HCT116 (cell line): ENCODE measurements around the gene MEIOB. TPM values are rescaled to one million over a fixed set of nuclear protein-coding genes. Genes with fewer than 3 reads are reported as not detected.

Source experiments
- ATAC-seq: fragments of 200-7000 bp; cut with Tn5 transposase; 2 replicates; pipeline ENCODE4 v1.9.1; 2020; ENCODE audit warnings: mild to moderate bottlenecking, moderate library complexity
- BruUV-seq: library from RNA; stranded (reverse); fragments of 400-500 nt; replicated peaks from 2 replicates; lab custom pipeline; 2021; lab: Mats Ljungman, UMichigan
- CTCF ChIA-PET: fragments of 300-600 bp; sonication (Branson Sonifier 250); formaldehyde crosslinking; loops from one replicate; lab custom pipeline; 2021; ENCODE audit warnings: antibody characterized with exemption; lab: Charles Lee
- POLR2A ChIA-PET: fragments of 300-600, 350-600 bp; sonication (Branson Sonifier 250); formaldehyde crosslinking; loops from one replicate; lab custom pipeline; 2021; ENCODE audit warnings: antibody characterized with exemption; lab: Charles Lee
- RAD21 ChIA-PET, 2 experiments: fragments of 300-600 bp; sonication (Branson Sonifier 250); formaldehyde crosslinking; loops; one replicate each; lab custom pipeline; 2023; ENCODE audit warnings: low total read pairs in 2 of 2; ENCODE audit not compliant: uncharacterized antibody in 2 of 2, unreplicated experiment in 2 of 2, low non-redundant PET in 1 of 2; lab: Charles Lee
- DNase-seq: peaks from one replicate; pipeline ENCODE4 v3.0.0-alpha.2; 2010; ENCODE audit warnings: low read depth, low spot score
- H2AFZ ChIP-seq: fragments of 200-600 bp; shearing (Covaris generic), sonication (generic); 2 replicates; pipeline ENCODE4 v1.6.1; 2017; ENCODE audit warnings: low read depth, mixed run types, mixed read lengths, antibody characterized with exemption, low read length; ENCODE audit not compliant: poor library complexity, severe bottlenecking
- H3K27ac ChIP-seq: 2 replicates; pipeline ENCODE4 v1.5.1; 2012; ENCODE audit warnings: low read depth, low read length
- H3K27me3 ChIP-seq: fragments of 200-600 bp; sonication (generic); 2 replicates; pipeline ENCODE4 v1.6.1; 2016; ENCODE audit warnings: mixed run types, low read length, mixed read lengths; ENCODE audit not compliant: insufficient read depth
- H3K36me3 ChIP-seq, 2 experiments: fragments of 200-500 bp in 1 of 2; fragments of 200-600 bp in 1 of 2; sonication (Bioruptor generic) in 1 of 2; sonication (generic) in 1 of 2; 2 replicates each; pipeline versions ENCODE4 v1.5.1 to v1.6.1; 2014 to 2016; ENCODE audit warnings: low read length in 2 of 2, inconsistent platforms in 1 of 2, mixed read lengths in 1 of 2, mixed run types in 1 of 2; ENCODE audit not compliant: insufficient read depth in 2 of 2, control insufficient read depth in 1 of 2
- H3K4me1 ChIP-seq, 2 experiments: fragments of 200-600 bp in 1 of 2; sonication (generic) in 1 of 2; 2 replicates each; pipeline versions ENCODE4 v1.5.1 to v1.6.1; 2012 to 2017; ENCODE audit warnings: low read length in 2 of 2, inconsistent platforms in 1 of 2, mild to moderate bottlenecking in 1 of 2, mixed read lengths in 1 of 2, mixed run types in 1 of 2, moderate library complexity in 1 of 2; ENCODE audit not compliant: insufficient read depth in 2 of 2, control insufficient read depth in 1 of 2
- H3K4me2 ChIP-seq: fragments of 200-600 bp; sonication (generic); 2 replicates; pipeline ENCODE4 v1.6.1; 2017; ENCODE audit warnings: mixed run types, low read length, mixed read lengths
- H3K4me3 ChIP-seq, 2 experiments: fragments of 200-600 bp in 1 of 2; sonication (generic) in 1 of 2; replicated peaks in 1 of 2; 2 replicates each; pipeline ENCODE4 v1.5.1; 2011 to 2016; ENCODE audit warnings: low read length in 2 of 2, control low read depth in 1 of 2, low read depth in 1 of 2, mild to moderate bottlenecking in 1 of 2, mixed read lengths in 1 of 2, mixed run types in 1 of 2
- H3K79me2 ChIP-seq: fragments of 200-600 bp; sonication (generic); 2 replicates; pipeline ENCODE4 v1.6.1; 2017; ENCODE audit warnings: mild to moderate bottlenecking, mixed run types, low read length, moderate library complexity, mixed read lengths; ENCODE audit not compliant: insufficient read depth
- H3K9ac ChIP-seq: fragments of 200-600 bp; sonication (generic); 2 replicates; pipeline ENCODE4 v1.6.1; 2016; ENCODE audit warnings: low read length, mixed read lengths
- H3K9me2 ChIP-seq: fragments of 200-600 bp; sonication (generic), shearing (Covaris generic); 2 replicates; pipeline ENCODE4 v1.6.1; 2017; ENCODE audit warnings: mixed run types, mild to moderate bottlenecking, moderate library complexity; ENCODE audit not compliant: insufficient read depth
- H3K9me3 ChIP-seq, 2 experiments: fragments of 200-500 bp in 1 of 2; fragments of 200-600 bp in 1 of 2; sonication (Bioruptor generic) in 1 of 2; sonication (generic) in 1 of 2; 2 replicates each; pipeline ENCODE4 v1.6.1; 2014 to 2017; ENCODE audit warnings: low read length in 2 of 2, mixed read lengths in 2 of 2, inconsistent platforms in 1 of 2, low read depth in 1 of 2, mild to moderate bottlenecking in 1 of 2, mixed run types in 1 of 2, moderate library complexity in 1 of 2; ENCODE audit not compliant: control insufficient read depth in 1 of 2, insufficient read depth in 1 of 2
- H4K20me1 ChIP-seq: fragments of 200-600 bp; sonication (generic), shearing (Covaris generic); 2 replicates; pipeline ENCODE4 v1.6.1; 2017; ENCODE audit warnings: mixed run types, mild to moderate bottlenecking, moderate library complexity; ENCODE audit not compliant: insufficient read depth
- CBX3 ChIP-seq: IDR thresholded peaks from 2 replicates; pipeline ENCODE4 v1.6.1; 2012; ENCODE audit warnings: low read depth
- EGR1 ChIP-seq: IDR thresholded peaks from 2 replicates; pipeline ENCODE4 v1.6.1; 2012; ENCODE audit warnings: low read depth
- ELF1 ChIP-seq: IDR thresholded peaks from 2 replicates; pipeline ENCODE4 v1.6.1; 2012; ENCODE audit warnings: low read depth, borderline replicate concordance
- EZH2 ChIP-seq: fragments of 200-600 bp; sonication (generic); IDR thresholded peaks from 2 replicates; pipeline ENCODE4 v1.6.1; 2017; ENCODE audit warnings: antibody characterized with exemption, mixed run types
- EZH2phosphoT487 ChIP-seq: fragments of 200-600 bp; IDR thresholded peaks from 2 replicates; pipeline ENCODE4 v1.6.1; 2018; ENCODE audit warnings: antibody characterized with exemption, borderline replicate concordance
- FOSL1 ChIP-seq: IDR thresholded peaks from 2 replicates; pipeline ENCODE4 v1.6.1; 2012; ENCODE audit warnings: low read depth
- POLR2A ChIP-seq: IDR thresholded peaks from 2 replicates; pipeline ENCODE4 v1.7.0; 2011; ENCODE audit warnings: borderline replicate concordance; ENCODE audit not compliant: insufficient read depth, insufficient read length; ENCODE audit errors: extremely low read depth
- POLR2AphosphoS5 ChIP-seq: IDR thresholded peaks from 2 replicates; pipeline ENCODE4 v1.6.1; 2011; ENCODE audit warnings: mild to moderate bottlenecking, low read depth, low read length, moderate library complexity
- RAD21 ChIP-seq: IDR thresholded peaks from 2 replicates; pipeline ENCODE4 v1.6.1; 2012; ENCODE audit warnings: low read depth, mild to moderate bottlenecking
- SIN3A ChIP-seq: IDR thresholded peaks from 2 replicates; pipeline ENCODE4 v1.6.1; 2012; ENCODE audit warnings: low read depth
- SP1 ChIP-seq: IDR thresholded peaks from 2 replicates; pipeline ENCODE4 v1.6.1; 2012; ENCODE audit warnings: low read depth
- SRF ChIP-seq: IDR thresholded peaks from 2 replicates; pipeline ENCODE4 v1.6.1; 2012; ENCODE audit warnings: low read depth
- TCF7L2 ChIP-seq: IDR thresholded peaks from 2 replicates; pipeline ENCODE4 v1.7.0; 2011; ENCODE audit warnings: borderline replicate concordance, inconsistent platforms; ENCODE audit not compliant: insufficient read depth, insufficient read length; ENCODE audit errors: extremely low read depth
- ZBTB33 ChIP-seq: IDR thresholded peaks from 2 replicates; pipeline ENCODE4 v1.6.1; 2011; ENCODE audit warnings: mild to moderate bottlenecking, low read length, moderate library complexity; ENCODE audit not compliant: insufficient replicate concordance; ENCODE audit errors: extremely low read depth
- intact Hi-C: fragments of 100-400 bp; cut with micrococcal nuclease; formaldehyde crosslinking; loops from 2 replicates; pipeline ENCODE4 v1.10.0; 2022
- total RNA-seq: library from RNA; stranded (reverse); gene quantifications from one replicate; pipeline ENCODE4 v1.2.1, GENCODE V29; 2021; ENCODE audit not compliant: unreplicated experiment
- TF ChIP-seq, protein P1 (sequence below), 3 experiments: fragments of 200-600 bp in 1 of 3; sonication (generic) in 1 of 3; IDR thresholded peaks in 2 of 3; conservative IDR thresholded peaks in 1 of 3; 2 replicates each; pipeline ENCODE4 v1.5.1; 2012 to 2017; ENCODE audit warnings: low read depth in 2 of 3, low read length in 2 of 3, antibody characterized with exemption in 1 of 3, borderline replicate concordance in 1 of 3, control low read depth in 1 of 3, mild to moderate bottlenecking in 1 of 3, mixed read lengths in 1 of 3, mixed run types in 1 of 3, moderate library complexity in 1 of 3; ENCODE audit not compliant: insufficient read depth in 1 of 3
- TF ChIP-seq, protein P2 (sequence below): IDR thresholded peaks from 2 replicates; pipeline ENCODE4 v1.6.1; 2012

The MEIOB gene
- total RNA-seq, 1 experiment from 2014 or later, result 0.59 TPM

- Histone ChIP-seq H3K4me3 (no peak within 1 kb of the TSS), H3K27ac (no peak within 1 kb of the TSS), H3K4me1 (peaks cover 16 to 27% of the 10 kb centered on the region in 2 experiments), H3K79me2 (no peaks in the 10 kb centered on the region), H3K4me2 (no peak within 1 kb of the TSS), H3K27me3 (no peaks in the 10 kb centered on the region), H3K36me3 (no peaks in the 10 kb centered on the region), H4K20me1 (no peaks in the 10 kb centered on the region), H3K9me3 (no peaks in the 10 kb centered on the region), H3K9me2 (no peaks in the 10 kb centered on the region), H2AFZ (no peak within 1 kb of the TSS), H3K9ac (no peak within 1 kb of the TSS)
- no TSS peak for BruUV-seq
- ATAC-seq (no peak), DNase-seq (no peak)
- TF ChIP-seq SIN3A (no peak), SRF (no peak), TCF7L2 (no peak), FOSL1 (no peak), ELF1 (no peak), POLR2A (no peak), SP1 (no peak), RAD21 (no peak), EZH2phosphoT487 (no peak), ZBTB33 (no peak), POLR2AphosphoS5 (no peak), EZH2 (no peak), EGR1 (no peak), CBX3 (no peak)
- TF ChIP-seq, protein P1, sequence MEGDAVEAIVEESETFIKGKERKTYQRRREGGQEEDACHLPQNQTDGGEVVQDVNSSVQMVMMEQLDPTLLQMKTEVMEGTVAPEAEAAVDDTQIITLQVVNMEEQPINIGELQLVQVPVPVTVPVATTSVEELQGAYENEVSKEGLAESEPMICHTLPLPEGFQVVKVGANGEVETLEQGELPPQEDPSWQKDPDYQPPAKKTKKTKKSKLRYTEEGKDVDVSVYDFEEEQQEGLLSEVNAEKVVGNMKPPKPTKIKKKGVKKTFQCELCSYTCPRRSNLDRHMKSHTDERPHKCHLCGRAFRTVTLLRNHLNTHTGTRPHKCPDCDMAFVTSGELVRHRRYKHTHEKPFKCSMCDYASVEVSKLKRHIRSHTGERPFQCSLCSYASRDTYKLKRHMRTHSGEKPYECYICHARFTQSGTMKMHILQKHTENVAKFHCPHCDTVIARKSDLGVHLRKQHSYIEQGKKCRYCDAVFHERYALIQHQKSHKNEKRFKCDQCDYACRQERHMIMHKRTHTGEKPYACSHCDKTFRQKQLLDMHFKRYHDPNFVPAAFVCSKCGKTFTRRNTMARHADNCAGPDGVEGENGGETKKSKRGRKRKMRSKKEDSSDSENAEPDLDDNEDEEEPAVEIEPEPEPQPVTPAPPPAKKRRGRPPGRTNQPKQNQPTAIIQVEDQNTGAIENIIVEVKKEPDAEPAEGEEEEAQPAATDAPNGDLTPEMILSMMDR (IDR thresholded peaks at IDR 0.05 in 2 of 3, conservative IDR thresholded peaks at IDR 0.05 in 1 of 3; ENCODE audit: borderline replicate concordance in 1 of 3, insufficient read depth in 1 of 3, low read depth in 2 of 3, low read length in 2 of 3), result no peak
- TF ChIP-seq, protein P2, sequence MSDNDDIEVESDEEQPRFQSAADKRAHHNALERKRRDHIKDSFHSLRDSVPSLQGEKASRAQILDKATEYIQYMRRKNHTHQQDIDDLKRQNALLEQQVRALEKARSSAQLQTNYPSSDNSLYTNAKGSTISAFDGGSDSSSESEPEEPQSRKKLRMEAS, result no peak
- intact Hi-C loops, result no loop called here
- RAD21 ChIA-PET, result no interaction called here
- CTCF ChIA-PET, result no interaction called here
- POLR2A ChIA-PET, result no interaction called here
These were observed 46.7 kb upstream of the MEIOB start, which contains the start of gene HS3ST6 for GRCh38 chr16:1918351-1919326. HS3ST6 (minus strand) TSS chr16:1918415; CDS start chr16:1918323, 92 bp downstream.
